Heart left ventricle (tissue), 13 donors: ENCODE data around the gene TSPAN11.

Source experiments
- POLR2A ChIP-seq, 2 donors: fragments of 450-650 bp; IDR thresholded peaks; one replicate each; pipeline ENCODE4 v1.6.1; 2017; ENCODE audit warnings: antibody characterized with exemption in 2 of 2, mild to moderate bottlenecking in 2 of 2, moderate library complexity in 2 of 2
- TF ChIP-seq, protein P1 (sequence below), 12 donors: fragments of 200-600 bp; sonication (generic) in 4 of 12; IDR thresholded peaks; one replicate each; pipeline versions ENCODE4 v1.5.0 to v1.8.0; 2018 to 2022; ENCODE audit warnings: antibody characterized with exemption in 12 of 12, mild to moderate bottlenecking in 5 of 12
- donor health status: ischemic (EF 13 %, LVEDD 7.1; RV severe dilation, severe dysfunction).
- donor health status: DM: no; HTN: yes; CAD: no.
- donor health status: DM: no; HTN: no; CAD: no.
- donor health status: ischemic (EF 25% LVEDD 6.9; RV normal size, moderate dysfunction).
- donor health status: ischemic (EF 25% LVEDD 5.7; RV mildly dilated, moderate dysfunction).
- donor health status: ischemic (EF 35%, LVEDD 5.7; RV mildly dilated, moderate dysfunction).
- donor health status: nonischemic (EF 11% LVEDD 7.7; RV severe dilation, severe dysfunction).
- donor health status: DM: yes; HTN: yes; CAD: no.
- donor health status: PGD.
- donor health status: ischemic (EF 29% LVEDD 5.4; RV normal size, mild dysfunction).
- donor health status: nonischemic (EF 23%, LVEDD 6.1; RV moderate dilation, normal function).

DNA sequence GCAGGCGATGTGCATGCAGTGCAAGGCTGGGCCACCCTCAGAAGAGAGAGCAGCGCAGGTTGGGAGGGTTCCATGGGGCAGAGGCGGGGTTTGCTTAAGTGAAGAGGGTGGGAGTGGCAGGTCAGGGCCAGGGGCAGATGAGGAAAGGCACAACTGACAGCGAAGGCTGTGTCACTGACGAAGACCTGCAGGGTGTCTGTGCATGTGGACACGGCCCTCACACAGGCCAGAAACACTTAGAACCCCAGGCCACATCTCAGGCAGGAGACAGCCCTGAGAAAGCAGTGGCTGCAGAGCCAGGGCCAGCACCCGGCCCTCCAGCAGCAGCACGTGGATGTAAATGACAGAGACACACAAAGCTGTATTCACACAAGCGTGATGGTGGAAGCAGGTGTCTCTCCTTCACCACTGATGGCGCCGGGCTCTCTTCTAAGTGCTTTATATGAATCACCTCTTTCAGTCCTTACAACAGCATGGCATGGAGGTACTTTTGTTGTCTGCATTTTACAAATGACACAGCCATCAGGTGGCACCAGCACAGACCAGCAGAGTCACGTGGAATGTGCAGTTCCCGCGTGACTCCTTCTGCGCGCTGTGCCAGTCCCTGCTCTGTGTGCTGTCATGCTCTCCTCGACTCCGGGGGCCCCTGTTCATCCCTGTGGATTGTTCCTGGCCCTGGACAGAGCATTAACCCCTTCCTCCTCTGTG, 54.6 kb downstream of the TSPAN11 start:
- TF ChIP-seq, protein P1, sequence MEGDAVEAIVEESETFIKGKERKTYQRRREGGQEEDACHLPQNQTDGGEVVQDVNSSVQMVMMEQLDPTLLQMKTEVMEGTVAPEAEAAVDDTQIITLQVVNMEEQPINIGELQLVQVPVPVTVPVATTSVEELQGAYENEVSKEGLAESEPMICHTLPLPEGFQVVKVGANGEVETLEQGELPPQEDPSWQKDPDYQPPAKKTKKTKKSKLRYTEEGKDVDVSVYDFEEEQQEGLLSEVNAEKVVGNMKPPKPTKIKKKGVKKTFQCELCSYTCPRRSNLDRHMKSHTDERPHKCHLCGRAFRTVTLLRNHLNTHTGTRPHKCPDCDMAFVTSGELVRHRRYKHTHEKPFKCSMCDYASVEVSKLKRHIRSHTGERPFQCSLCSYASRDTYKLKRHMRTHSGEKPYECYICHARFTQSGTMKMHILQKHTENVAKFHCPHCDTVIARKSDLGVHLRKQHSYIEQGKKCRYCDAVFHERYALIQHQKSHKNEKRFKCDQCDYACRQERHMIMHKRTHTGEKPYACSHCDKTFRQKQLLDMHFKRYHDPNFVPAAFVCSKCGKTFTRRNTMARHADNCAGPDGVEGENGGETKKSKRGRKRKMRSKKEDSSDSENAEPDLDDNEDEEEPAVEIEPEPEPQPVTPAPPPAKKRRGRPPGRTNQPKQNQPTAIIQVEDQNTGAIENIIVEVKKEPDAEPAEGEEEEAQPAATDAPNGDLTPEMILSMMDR (IDR thresholded peaks at IDR 0.05) = no peak
- no peak for TF ChIP-seq POLR2A (IDR thresholded peaks at IDR 0.05)
